Measurements from ENCODE around the gene CHTF8.
"Not testable (repeated sequence)": the region's sequence is repeated elsewhere in the genome, so short reads cannot be mapped to it uniquely, and the experiment has no call there.

The CHTF8 gene

GRCh38 chr16:69124406-69124805 is 8.0 kb downstream of the CHTF8 start:
- not testable (repeated sequence) for H3K4me3 ChIP-seq (ENCODE audit: low read length); H3K27me3 ChIP-seq (ENCODE audit: control insufficient read depth, insufficient read depth, low read length); H3K36me3 ChIP-seq (ENCODE audit: control insufficient read depth, insufficient read depth, low read length); DNase-seq (ENCODE audit: low read depth, low spot score); H3K9me3 ChIP-seq (ENCODE audit: control insufficient read depth, insufficient read depth, low read length); H3K4me1 ChIP-seq (ENCODE audit: control insufficient read depth, insufficient read depth, low read length); H3K27ac ChIP-seq (ENCODE audit: low read length)
- WGBS (ENCODE audit: insufficient coverage, insufficient read length) = no CpG with 5 or more reads among the region's 8 CpGs

- Histone ChIP-seq H3K9me3 (ENCODE audit: control insufficient read depth, insufficient read depth, low read length) (no peaks in the 10 kb centered on the region), H3K36me3 (ENCODE audit: control insufficient read depth, insufficient read depth, low read length) (peaks cover 9% of the 10 kb centered on the region), H3K27me3 (ENCODE audit: control insufficient read depth, insufficient read depth, low read length) (no peaks in the 10 kb centered on the region), H3K4me1 (ENCODE audit: control insufficient read depth, insufficient read depth, low read length) (no peaks in the 10 kb centered on the region), H3K27ac (ENCODE audit: low read length) (no peak overlapping the region), H3K4me3 (ENCODE audit: low read length) (no peak overlapping the region)
- no CpG with 5 or more reads among the region's 3 CpGs for WGBS (ENCODE audit: insufficient coverage, insufficient read length)
- DNase-seq (ENCODE audit: low read depth, low spot score) = no peak
Observed at GRCh38 chr16:69123910-69124309, 8.5 kb downstream of the CHTF8 start.

DNA sequence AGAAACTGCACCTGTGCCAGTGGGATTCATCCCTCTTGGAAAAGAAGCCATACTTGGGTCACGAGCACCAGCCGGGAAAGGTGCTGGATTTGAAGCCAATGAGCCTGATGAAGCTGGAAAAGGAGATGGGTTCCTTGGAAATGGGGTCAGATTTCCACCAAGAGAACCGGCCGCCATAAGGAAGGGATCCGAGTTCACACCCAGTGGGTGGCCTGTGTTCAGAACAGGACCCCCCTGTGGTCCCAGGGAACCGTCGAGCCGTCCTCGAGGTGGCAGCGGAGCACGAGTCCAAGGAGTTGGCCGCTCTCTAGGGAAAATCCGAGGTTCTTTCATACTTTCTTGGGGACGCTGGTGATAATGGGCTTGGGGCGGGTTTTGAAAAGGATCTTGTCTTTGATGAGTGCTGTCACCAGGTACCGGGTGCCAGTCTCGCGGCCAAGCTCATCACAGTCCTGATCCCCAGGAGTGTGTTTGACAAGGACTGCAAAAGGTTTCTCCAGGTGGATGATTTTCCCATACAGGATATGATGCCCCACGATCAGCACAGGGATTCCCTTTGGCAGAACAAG is 12.2 kb downstream of the CHTF8 start:
- Histone ChIP-seq H3K36me3 (ENCODE audit: control insufficient read depth, insufficient read depth, low read length) (peaks cover 31% of the 10 kb centered on the region), H3K27ac (ENCODE audit: low read length) (no peak overlapping the region)
- no CpG with 5 or more reads among the region's 19 CpGs for WGBS (ENCODE audit: insufficient coverage, insufficient read length)

GRCh38 chr16:69119536-69119935 is 12.9 kb downstream of the CHTF8 start:
- H3K4me1 ChIP-seq (ENCODE audit: control insufficient read depth, insufficient read depth, low read length) = no peaks in the 10 kb centered on the region
- H3K9me3 ChIP-seq (ENCODE audit: control insufficient read depth, insufficient read depth, low read length) = no peaks in the 10 kb centered on the region
- no peak overlapping the region for H3K27ac ChIP-seq (ENCODE audit: low read length)
- H3K36me3 ChIP-seq (ENCODE audit: control insufficient read depth, insufficient read depth, low read length) = peaks cover 37% of the 10 kb centered on the region
- no peak for DNase-seq (ENCODE audit: low read depth, low spot score)
- no CpG with 5 or more reads among the region's 2 CpGs for WGBS (ENCODE audit: insufficient coverage, insufficient read length)
- no peaks in the 10 kb centered on the region for H3K27me3 ChIP-seq (ENCODE audit: control insufficient read depth, insufficient read depth, low read length)
- no peak overlapping the region for H3K4me3 ChIP-seq (ENCODE audit: low read length)

More for the DNA sequence above, 12.2 kb downstream of the CHTF8 start:
- Histone ChIP-seq H3K27me3 (ENCODE audit: control insufficient read depth, insufficient read depth, low read length) (no peaks in the 10 kb centered on the region), H3K4me3 (ENCODE audit: low read length) (no peak overlapping the region), H3K9me3 (ENCODE audit: control insufficient read depth, insufficient read depth, low read length) (no peaks in the 10 kb centered on the region), H3K4me1 (ENCODE audit: control insufficient read depth, insufficient read depth, low read length) (no peaks in the 10 kb centered on the region)
- no peak for DNase-seq (ENCODE audit: low read depth, low spot score)

GRCh38 chr16:69118994-69119393 is 13.4 kb downstream of the CHTF8 start:
- no CpG with 5 or more reads among the region's 2 CpGs for WGBS (ENCODE audit: insufficient coverage, insufficient read length)
- Histone ChIP-seq H3K27ac (ENCODE audit: low read length) (no peak overlapping the region), H3K27me3 (ENCODE audit: control insufficient read depth, insufficient read depth, low read length) (no peaks in the 10 kb centered on the region), H3K36me3 (ENCODE audit: control insufficient read depth, insufficient read depth, low read length) (peaks cover 42% of the 10 kb centered on the region), H3K9me3 (ENCODE audit: control insufficient read depth, insufficient read depth, low read length) (no peaks in the 10 kb centered on the region), H3K4me3 (ENCODE audit: low read length) (no peak overlapping the region), H3K4me1 (ENCODE audit: control insufficient read depth, insufficient read depth, low read length) (no peaks in the 10 kb centered on the region)
- DNase-seq (ENCODE audit: low read depth, low spot score) = no peak

DNA sequence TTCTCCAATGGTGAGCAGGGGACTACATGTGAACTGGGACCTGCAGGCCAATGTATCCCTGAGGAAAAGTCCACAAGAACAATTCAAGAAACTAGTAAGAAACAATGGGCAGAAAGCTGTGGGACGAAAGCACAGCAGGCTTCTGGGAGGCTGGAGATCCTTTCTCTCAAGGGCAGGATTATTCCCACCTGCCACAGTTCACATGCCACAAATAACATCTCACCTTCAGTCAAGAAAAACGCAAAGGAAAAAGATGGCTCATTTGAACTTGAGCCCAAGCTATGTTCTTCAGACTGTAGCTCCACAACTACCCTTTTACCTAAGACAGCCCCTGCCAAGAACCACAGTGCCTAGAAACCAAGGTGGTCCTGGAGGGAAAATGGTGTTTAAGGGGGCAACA is 13.9 kb downstream of the CHTF8 start:
- no peak for DNase-seq (ENCODE audit: low read depth, low spot score)
- Histone ChIP-seq H3K9me3 (ENCODE audit: control insufficient read depth, insufficient read depth, low read length) (no peaks in the 10 kb centered on the region), H3K27me3 (ENCODE audit: control insufficient read depth, insufficient read depth, low read length) (no peaks in the 10 kb centered on the region), H3K36me3 (ENCODE audit: control insufficient read depth, insufficient read depth, low read length) (peaks cover 47% of the 10 kb centered on the region), H3K27ac (ENCODE audit: low read length) (no peak overlapping the region), H3K4me1 (ENCODE audit: control insufficient read depth, insufficient read depth, low read length) (no peaks in the 10 kb centered on the region), H3K4me3 (ENCODE audit: low read length) (no peak overlapping the region)
- no CpG with 5 or more reads among the region's 2 CpGs for WGBS (ENCODE audit: insufficient coverage, insufficient read length)

GRCh38 chr16:69116906-69117305 is 15.5 kb downstream of the CHTF8 start:
- no peak for DNase-seq (ENCODE audit: low read depth, low spot score)
- no CpG with 5 or more reads among the region's 6 CpGs for WGBS (ENCODE audit: insufficient coverage, insufficient read length)
- Histone ChIP-seq H3K4me1 (ENCODE audit: control insufficient read depth, insufficient read depth, low read length) (no peaks in the 10 kb centered on the region), H3K9me3 (ENCODE audit: control insufficient read depth, insufficient read depth, low read length) (no peaks in the 10 kb centered on the region), H3K36me3 (ENCODE audit: control insufficient read depth, insufficient read depth, low read length) (peaks cover 50% of the 10 kb centered on the region), H3K27me3 (ENCODE audit: control insufficient read depth, insufficient read depth, low read length) (no peaks in the 10 kb centered on the region), H3K27ac (ENCODE audit: low read length) (no peak overlapping the region), H3K4me3 (ENCODE audit: low read length) (no peak overlapping the region)

DNA sequence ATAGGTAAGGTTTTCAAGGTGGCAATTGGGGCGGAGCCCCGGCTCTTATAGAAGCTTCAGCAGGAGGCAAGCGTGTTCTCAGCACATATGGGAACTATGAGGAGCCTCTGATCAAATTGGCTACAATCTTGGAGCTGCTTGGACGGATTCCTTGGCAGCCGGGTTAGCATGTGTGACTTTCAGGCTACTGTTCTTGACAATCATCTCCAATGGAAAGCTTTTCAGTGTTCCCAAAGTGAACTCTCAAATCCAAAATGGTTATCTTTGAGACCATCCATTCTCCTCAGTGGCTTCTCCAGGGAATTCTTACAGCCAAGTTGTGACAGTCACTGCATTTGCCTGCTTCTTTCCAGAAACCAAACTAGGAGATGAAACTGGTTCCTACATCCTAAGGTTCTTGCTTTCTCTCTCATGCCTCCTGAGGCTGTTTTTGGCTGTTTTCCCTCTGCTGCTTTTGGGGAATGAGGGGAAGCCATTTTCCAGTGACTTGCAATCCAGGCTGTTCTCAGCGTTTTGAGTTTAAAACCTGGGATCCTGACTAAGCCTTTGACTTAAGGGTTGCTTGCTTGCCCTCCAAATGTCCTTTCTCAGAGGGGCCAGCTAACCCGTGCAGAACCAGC is 16.0 kb downstream of the CHTF8 start:
- Histone ChIP-seq H3K27me3 (ENCODE audit: control insufficient read depth, insufficient read depth, low read length) (no peaks in the 10 kb centered on the region), H3K4me3 (ENCODE audit: low read length) (no peak overlapping the region), H3K4me1 (ENCODE audit: control insufficient read depth, insufficient read depth, low read length) (no peaks in the 10 kb centered on the region), H3K9me3 (ENCODE audit: control insufficient read depth, insufficient read depth, low read length) (no peaks in the 10 kb centered on the region), H3K36me3 (ENCODE audit: control insufficient read depth, insufficient read depth, low read length) (peaks cover 51% of the 10 kb centered on the region), H3K27ac (ENCODE audit: low read length) (no peak overlapping the region)
- no CpG with 5 or more reads among the region's 7 CpGs for WGBS (ENCODE audit: insufficient coverage, insufficient read length)
- no peak for DNase-seq (ENCODE audit: low read depth, low spot score)

GRCh38 chr16:69115837-69116236 is 16.6 kb downstream of the CHTF8 start:
- Histone ChIP-seq H3K4me3 (ENCODE audit: low read length) (no peak overlapping the region), H3K36me3 (ENCODE audit: control insufficient read depth, insufficient read depth, low read length) (peaks cover 50% of the 10 kb centered on the region), H3K27ac (ENCODE audit: low read length) (no peak overlapping the region), H3K27me3 (ENCODE audit: control insufficient read depth, insufficient read depth, low read length) (no peaks in the 10 kb centered on the region), H3K4me1 (ENCODE audit: control insufficient read depth, insufficient read depth, low read length) (no peaks in the 10 kb centered on the region), H3K9me3 (ENCODE audit: control insufficient read depth, insufficient read depth, low read length) (no peaks in the 10 kb centered on the region)
- no CpG with 5 or more reads among the region's 1 CpG for WGBS (ENCODE audit: insufficient coverage, insufficient read length)
- DNase-seq (ENCODE audit: low read depth, low spot score) = no peak

DNA sequence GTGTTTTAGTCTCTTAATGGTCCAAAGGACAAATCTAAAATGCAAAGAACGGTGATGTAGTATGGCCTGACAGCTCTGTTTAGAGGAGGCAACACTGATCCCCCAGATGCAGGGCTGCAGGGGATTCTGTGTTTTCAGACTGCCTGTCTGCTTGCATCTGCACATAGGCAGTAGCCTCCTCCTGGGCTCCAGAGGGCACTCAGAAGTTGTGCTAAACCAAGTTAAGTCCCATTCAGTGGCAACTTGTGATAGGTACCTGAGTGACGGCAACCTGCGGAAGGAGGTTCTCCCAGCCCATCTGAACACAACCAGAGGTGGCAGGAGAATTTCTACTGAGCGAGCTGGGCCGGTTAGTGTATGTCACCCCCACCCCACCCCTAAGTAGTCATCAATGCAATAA is 17.0 kb downstream of the CHTF8 start:
- Histone ChIP-seq H3K36me3 (ENCODE audit: control insufficient read depth, insufficient read depth, low read length) (peaks cover 53% of the 10 kb centered on the region), H3K27ac (ENCODE audit: low read length) (no peak overlapping the region), H3K9me3 (ENCODE audit: control insufficient read depth, insufficient read depth, low read length) (no peaks in the 10 kb centered on the region), H3K27me3 (ENCODE audit: control insufficient read depth, insufficient read depth, low read length) (no peaks in the 10 kb centered on the region), H3K4me3 (ENCODE audit: low read length) (no peak overlapping the region), H3K4me1 (ENCODE audit: control insufficient read depth, insufficient read depth, low read length) (no peaks in the 10 kb centered on the region)
- DNase-seq (ENCODE audit: low read depth, low spot score) = no peak
- no CpG with 5 or more reads among the region's 5 CpGs for WGBS (ENCODE audit: insufficient coverage, insufficient read length)

- H3K27me3 ChIP-seq (ENCODE audit: control insufficient read depth, insufficient read depth, low read length) = no peaks in the 10 kb centered on the region
- no peak for DNase-seq (ENCODE audit: low read depth, low spot score)
- peaks cover 50% of the 10 kb centered on the region for H3K36me3 ChIP-seq (ENCODE audit: control insufficient read depth, insufficient read depth, low read length)
- H3K9me3 ChIP-seq (ENCODE audit: control insufficient read depth, insufficient read depth, low read length) = no peaks in the 10 kb centered on the region
- no CpG with 5 or more reads among the region's 6 CpGs for WGBS (ENCODE audit: insufficient coverage, insufficient read length)
- H3K4me3 ChIP-seq (ENCODE audit: low read length) = no peak overlapping the region
- H3K4me1 ChIP-seq (ENCODE audit: control insufficient read depth, insufficient read depth, low read length) = no peaks in the 10 kb centered on the region
- no peak overlapping the region for H3K27ac ChIP-seq (ENCODE audit: low read length)
Observed at GRCh38 chr16:69114976-69115355, 17.4 kb downstream of the CHTF8 start.
